IPS-18c (cell line): ENCODE results near the gene ERF.

ENCODE experiments used
- H3K4me3 ChIP-seq: 2 replicates; pipeline ENCODE4 v1.7.0; 2013; ENCODE audit warnings: low read depth, mild to moderate bottlenecking, low read length, moderate library complexity; ENCODE audit not compliant: insufficient read depth
- H3K9me3 ChIP-seq: one replicate; pipeline ENCODE4 v1.6.1; 2013; ENCODE audit warnings: mild to moderate bottlenecking, low read length, moderate library complexity; ENCODE audit not compliant: control insufficient read depth, insufficient read depth

Gene ERF

DNA sequence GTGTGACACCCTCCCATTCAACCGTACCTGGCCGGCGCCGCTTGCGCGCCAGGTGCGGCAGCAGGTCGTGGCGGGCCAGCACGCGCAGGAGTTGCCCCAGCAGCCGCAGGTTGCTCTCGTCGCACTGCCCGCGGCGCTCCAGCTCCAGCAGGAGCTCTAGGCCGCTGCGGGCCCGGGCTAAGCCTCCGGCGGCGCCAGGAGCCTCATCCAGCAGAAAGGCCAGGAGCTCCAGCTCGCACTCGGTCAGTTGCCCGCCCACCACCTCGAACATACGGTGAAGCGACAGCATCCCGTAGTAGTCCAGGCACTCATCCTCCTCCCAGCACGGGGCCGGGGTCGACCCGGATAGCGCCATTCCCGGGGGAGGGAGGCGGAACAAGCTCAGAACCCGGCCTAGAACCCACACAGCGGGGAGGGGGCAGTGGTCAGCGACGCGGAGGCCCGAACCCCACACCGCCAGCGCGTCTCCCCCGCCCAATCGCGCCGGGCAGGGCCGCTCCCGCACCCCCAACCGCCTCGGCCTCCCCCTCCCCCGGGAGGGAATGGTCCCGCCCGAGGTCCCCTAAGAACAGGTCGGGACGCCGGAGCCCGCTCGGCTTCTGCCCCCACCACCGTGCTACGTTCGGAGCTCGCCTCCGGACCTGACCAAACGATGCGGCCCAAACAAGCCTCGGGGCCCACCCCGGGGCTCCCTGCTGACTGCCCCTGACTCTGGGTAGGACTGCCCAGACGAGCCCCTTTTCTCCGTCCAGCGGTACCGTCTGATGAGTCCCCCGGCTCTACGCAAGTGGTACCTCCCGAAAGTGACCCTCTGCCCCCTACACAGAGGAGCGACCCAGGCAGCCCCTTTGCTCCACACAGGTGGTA, 38.0 kb downstream of the ERF start:
- H3K9me3 ChIP-seq, result no peaks in the 10 kb centered on the region
- peak overlapping the region; percentile 98 for H3K4me3 ChIP-seq

DNA sequence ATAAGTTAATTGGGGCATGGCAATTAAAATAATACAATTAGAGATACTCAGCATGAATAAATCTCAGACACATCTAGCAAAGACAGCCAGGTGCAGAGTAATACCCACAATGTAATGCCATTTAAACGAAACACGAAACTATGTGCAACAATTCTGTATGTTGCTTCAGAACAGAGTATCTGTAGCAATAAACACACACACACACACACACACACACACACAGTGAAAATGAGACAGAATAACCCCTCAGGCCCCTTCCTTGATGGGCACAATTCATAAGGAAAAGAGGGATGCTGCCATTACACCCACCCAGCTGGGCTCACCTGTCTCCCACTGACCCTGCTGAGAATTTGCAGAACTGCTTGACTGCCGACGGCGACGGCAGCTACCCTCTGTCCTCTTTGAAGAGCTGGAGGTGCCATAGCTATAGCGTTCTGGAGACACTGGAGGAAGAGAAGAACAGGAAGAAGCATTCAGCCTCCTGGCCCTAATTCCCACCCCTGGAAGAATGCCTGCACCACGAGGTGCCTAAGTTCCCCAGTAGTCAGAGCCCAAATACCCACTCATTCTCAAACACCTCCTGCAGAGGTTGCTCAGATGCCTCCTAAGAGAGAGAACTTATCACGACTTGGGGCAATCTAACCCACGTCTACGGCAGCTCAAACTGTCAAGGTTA, 40.0 kb downstream of the ERF start:
- no peak overlapping the region for H3K4me3 ChIP-seq
- H3K9me3 ChIP-seq, result no peaks in the 10 kb centered on the region

DNA sequence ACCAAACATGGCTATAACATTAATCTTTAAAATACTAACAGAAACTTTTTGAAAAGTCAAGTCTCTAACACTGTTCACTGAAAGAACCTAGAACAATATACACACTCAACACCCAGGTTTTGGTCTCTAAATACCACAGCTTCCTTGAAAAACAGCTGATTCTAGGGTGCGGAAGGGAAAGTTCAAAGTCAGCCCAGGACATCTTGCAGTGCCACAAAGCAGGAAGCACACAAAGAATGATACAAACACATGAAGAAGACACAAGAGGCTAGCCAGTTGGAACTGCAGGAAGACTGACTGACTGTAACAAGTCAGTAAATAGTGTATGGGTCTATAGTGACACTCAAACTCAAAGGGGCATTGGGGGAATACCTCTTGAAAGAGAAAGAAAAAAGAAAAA, 42.0 kb downstream of the ERF start:
- Histone ChIP-seq H3K9me3 (no peaks in the 10 kb centered on the region), H3K4me3 (no peak overlapping the region)

DNA sequence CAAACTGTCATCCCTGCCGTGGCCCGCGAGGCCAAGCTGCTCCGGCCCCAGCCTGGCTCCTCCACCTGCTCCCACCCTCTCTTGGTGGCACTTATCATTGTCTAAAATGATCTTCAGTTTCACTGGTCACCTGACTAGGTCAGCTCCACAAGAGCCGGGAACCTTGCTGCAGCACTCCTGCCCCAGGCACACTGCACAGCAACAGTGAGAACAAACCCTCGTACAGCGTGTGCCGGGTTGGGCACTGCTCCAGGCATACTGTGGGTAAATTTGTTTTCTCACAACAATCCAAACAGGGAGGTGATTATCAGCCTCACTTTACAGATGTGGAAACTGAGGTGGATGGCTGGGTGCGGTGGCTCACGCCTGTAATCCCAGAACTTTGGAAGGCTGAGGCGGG, 46.3 kb downstream of the ERF start:
- Histone ChIP-seq H3K4me3 (no peak overlapping the region), H3K9me3 (no peaks in the 10 kb centered on the region)

DNA sequence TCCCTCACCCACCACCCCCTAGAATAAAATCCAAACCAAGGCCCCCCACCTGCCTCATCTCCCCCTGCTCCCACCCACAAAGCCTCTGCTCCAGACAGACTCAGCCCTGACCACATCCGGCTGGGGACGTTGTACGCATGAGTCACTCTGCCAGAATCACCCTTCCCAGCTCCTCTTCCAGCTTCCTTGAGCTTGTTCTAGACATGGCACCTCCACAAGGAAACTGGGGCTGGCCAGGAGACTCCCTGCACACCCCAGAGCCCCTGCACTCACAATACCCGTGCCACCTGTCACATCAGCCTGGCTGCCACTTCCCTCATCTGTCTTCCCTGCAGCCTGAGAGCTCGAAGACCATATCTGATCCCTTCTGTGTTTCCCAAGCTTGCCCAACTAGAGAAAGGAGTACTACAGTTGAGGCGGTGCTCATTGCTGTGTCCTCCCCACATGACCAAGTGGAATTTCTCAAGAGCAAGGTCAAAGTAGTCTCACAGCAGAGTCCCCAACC, 47.1 kb downstream of the ERF start:
- Histone ChIP-seq H3K9me3 (no peaks in the 10 kb centered on the region), H3K4me3 (no peak overlapping the region)

DNA sequence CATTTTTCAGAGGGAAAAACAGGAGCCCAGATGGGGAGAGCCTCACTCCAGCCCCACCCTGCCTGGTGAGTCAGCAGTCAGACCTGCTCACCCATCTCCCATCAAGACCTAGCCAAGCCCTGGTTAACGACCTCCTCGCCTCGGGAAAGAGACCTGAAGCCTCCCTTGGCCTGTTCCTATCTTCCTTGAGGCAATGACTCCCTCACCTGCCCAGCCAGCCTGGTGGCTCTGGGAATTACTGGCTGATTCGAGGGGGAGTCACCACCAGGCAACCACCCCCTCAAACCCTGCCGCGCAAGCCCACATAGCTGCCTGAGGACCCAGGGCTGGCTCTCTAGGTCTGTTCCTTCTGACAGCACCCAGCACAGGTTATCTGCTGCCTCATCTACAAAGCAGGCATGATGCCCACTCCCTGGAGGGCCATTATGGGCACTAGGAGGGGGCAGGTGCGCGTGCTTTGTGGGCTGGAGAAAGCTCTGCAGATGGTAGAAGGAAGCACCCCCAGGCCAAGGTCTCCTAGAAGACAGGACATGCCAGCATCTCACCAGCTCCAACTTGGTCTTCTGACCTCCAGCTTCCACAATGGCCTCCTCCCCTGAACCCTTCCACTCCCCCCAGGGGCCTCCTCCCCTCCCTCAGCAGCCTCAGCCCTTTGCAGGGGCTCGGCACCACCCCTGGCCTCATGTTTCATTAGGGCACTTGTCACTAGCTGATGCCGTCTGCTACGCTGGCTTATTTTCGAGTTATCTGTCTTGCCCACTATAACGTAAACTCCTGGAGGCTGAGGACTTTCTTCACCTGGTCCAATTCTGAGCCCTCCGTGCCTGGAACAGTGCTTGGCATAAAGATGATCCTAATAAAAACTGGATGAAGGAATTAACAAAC, 47.8 kb downstream of the ERF start:
- no peaks in the 10 kb centered on the region for H3K9me3 ChIP-seq
- no peak overlapping the region for H3K4me3 ChIP-seq

DNA sequence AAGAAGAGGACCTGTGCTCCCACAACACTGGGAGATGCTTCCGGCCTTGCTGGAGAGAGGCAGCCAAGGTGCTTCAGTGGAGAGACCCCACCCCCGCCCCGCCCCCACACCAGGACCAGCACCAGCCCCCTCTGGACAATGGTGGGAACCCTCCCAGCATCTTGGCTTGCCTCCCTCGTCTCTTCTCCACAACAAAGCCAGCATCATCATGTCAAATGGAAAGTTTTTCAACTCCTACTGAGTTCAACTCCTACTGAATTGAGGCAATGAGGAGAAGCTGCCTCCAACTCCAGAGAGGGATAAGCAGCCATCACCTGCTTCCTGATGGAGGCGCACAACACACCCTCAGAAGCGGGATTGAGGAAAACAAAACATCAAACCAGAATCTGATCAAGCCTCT, 50.3 kb downstream of the ERF start:
- H3K9me3 ChIP-seq, result no peaks in the 10 kb centered on the region
- no peak overlapping the region for H3K4me3 ChIP-seq

DNA sequence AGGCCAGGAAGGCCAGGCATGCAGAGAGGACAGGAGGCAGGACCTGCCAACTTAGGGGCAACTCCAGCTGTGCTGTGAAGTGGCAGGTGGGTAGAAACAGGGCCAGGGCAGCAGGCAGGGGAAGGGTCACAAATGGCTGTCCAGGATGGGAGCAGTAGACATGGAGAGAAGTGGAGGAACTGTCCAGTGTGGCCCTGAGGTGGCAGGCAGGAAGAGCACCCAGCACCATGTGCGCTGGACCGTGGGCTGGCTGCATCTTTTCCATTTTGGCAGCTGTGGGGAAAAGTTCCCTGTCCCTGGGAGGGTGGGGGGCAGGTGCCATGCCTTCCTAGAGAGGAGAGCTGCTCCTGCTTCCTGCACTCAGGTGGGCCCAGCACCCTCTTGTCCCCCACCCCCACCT, 51.2 kb downstream of the ERF start:
- Histone ChIP-seq H3K9me3 (no peaks in the 10 kb centered on the region), H3K4me3 (no peak overlapping the region)

DNA sequence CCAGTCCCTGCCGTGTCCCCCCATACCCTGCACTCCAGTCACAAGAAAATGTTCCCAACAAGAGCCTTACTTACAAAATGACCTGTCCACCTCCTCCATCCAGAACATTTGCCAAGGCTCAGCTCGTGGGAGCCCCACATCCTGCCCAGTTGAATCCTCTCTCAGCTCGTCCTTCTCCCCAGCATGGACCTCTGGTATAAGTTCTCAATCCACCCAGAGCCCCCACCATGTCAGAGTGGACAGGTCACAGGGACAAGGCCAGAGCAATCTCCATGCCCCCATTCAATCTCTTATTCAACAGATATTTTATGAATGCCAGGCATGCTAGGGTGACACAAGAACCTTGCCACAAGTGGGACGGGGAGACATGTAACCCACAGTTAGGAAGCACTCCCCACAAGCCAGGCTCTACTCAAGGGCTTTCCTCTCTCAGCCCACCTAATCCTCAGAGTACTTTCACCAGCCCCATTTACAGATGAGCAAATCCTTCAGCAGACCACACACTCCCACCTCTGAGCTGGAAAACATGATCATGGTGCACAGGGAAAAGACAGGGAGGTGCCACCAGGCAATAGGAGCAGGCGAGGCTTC, 52.5 kb downstream of the ERF start:
- no peaks in the 10 kb centered on the region for H3K9me3 ChIP-seq
- no peak overlapping the region for H3K4me3 ChIP-seq

DNA sequence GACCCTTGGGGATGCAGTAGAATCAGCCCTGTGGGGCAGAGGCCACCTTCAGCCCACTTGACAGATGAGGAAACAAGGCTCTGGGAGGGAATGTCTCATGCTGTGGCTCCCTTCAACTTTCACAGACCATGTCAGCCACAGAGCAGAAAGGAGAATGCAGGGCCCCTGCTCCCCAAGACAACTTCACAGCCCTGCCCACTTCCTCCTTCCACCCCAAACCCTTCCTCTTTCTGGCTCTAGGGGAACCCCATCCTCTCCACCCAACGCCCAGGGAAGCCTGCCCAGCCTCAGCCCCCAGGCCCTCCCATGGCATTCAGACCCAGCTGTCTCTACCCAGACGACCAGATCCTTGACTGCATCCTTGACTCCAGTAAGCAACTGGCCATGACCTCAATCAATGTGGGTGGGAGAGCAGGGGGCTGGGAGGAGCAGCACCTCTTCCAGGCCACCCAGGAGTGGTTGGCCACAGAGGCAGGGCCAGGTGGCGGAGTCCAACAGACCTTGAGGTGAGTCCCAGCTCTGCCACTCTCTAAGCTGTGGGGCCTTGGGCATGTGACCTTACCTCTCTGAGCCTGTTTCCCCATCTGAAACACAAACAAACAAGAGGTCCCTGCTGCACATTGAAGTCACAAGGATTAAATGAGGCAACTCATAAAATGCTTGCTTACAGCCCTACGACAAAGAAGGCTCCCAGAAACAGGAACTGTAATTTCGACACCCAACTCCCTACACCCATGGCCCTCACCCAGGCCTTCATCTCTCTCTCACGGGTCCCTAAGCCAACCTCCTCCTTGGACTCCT, 53.2 kb downstream of the ERF start:
- Histone ChIP-seq H3K9me3 (no peaks in the 10 kb centered on the region), H3K4me3 (no peak overlapping the region)

DNA sequence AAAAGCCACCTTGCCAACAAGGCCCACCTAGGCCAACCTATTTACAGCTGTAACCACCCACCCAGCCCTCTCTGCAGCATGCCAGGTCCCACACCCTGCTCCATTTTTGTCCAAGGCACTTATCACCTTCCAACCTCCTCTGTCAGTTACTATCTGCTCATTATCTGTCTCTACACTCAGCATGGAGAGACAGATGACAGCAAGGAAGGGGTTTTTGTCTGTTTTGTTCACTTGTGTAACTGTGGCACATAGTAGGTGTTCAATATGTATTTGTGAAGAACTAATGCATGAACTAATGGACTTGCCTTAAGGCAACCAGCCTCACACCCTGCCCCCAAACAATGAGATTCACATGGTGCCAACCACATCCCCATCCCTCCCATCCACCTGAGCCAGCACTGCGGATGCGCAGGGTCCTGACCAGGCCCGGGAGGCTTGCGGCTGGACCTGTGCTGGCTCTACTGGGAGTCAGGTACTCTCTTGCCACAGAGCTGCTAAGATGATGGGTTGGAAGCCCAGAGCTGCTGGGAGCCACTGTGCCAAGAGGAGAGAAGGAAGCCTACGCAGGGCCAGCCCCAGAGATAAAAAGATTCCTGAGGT, 54.7 kb downstream of the ERF start:
- Histone ChIP-seq H3K4me3 (no peak overlapping the region), H3K9me3 (no peaks in the 10 kb centered on the region)

DNA sequence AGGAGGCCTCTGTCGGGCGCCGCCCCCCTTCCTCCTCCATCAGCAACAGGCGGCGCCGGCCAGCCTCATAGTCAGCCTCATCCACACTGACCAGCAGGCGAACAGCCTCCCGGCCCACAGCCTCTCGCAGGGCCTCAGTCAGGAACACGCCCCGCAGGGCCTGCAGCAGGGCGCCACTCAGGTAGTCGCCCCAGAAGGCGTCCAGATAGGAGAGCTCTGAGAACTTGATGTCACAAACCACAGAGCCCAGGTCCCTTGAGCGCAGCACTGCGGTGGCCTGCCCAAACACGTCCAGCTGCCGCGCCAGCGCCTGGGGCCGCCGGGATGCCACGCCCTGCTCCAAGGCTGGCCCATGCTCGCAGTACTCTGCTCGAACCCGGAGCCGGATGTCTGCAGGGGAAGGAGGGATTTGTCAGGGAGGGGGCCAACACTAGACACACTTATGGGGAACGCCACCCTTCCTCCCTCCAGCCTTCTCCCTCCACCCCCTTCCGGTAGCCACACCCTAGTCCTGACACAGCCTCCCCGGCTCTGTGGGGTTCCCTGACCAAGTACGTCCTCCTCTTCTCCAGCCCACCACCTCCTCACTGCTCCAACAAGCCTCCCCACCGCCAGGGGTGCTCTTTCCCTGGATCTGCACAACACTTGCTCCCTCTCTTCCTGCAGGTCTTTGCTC, 55.4 kb downstream of the ERF start:
- no peaks in the 10 kb centered on the region for H3K9me3 ChIP-seq
- no peak overlapping the region for H3K4me3 ChIP-seq

DNA sequence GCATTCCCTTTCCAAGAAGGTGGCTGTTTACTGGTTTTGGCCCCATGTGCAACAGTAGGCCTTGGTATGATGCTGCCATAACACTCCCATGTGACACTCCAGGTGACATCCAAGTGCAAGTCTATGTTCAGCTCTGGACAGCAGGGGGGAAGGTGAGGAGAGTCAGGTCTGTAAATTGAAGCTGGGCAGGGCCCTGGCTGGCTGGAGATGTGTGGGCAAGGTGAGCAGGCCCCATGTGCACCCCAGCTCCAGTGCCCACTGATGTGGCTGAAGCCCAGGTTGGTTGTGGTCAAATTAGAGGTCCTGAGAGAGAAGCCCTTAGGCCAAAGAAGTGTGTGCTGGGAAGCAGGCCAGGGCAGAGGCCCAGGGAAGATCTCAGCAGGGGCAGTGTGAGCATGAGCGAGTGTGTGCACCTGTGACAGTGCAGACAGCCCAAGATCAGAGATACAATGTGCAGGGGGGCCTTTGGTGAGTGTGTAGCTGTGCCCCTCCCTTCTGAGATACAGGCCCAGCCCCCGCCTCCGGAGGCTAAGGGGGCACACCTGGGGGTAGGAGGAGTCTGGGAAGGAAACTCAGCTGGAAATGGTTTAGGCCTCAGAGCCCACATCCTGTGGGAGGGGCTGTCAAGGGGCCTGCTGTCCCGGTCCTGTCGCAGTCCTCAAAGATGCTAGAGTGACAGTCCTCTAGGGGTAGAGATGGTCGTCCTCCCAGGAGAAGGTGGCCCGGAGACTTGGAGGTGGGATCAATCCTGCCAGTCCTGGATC, 56.1 kb downstream of the ERF start:
- H3K9me3 ChIP-seq, result no peaks in the 10 kb centered on the region
- H3K4me3 ChIP-seq, result no peak overlapping the region
